ENCODE data around the gene CTXND1. TPM values are rescaled to one million over a fixed set of nuclear protein-coding genes. Genes with fewer than 3 reads are reported as not detected.
"Not testable (repeated sequence)": the region's sequence is repeated elsewhere in the genome, so short reads cannot be mapped to it uniquely, and the experiment has no call there.

The CTXND1 gene
- polyA plus RNA-seq (ENCODE audit: insufficient read length in 3 of 3): 10 to 100 TPM; 10.8 to 13.7 (median 13.4) TPM

DNA sequence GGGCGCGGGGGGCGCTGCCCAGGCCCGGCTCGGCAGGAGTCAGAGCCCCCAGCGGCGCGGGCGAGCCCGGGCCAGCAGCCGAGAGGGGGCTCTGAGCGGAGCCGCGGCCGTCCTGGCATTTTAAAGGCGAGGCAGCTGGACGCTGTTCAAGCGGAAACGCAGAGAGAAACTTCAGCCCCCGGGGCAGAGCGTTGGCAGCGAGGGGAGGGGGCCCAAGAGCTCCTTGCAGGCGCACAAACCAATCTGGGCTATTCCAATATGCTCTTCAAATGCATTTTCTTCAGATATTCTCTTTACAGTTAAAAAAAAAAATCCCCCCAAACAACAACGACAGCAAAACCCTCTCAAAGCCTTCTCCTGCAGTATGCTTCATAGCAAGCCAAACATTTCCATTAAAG lies at the start of gene CTXND1:
Gene CTXND1, minus strand, starts transcription at position 93 of the 398 bp plus-strand sequence. CDS start 50,264 bp downstream, outside the sequence.
- no peak for DNase-seq (ENCODE audit: low read depth in 3 of 3, low spot score in 2 of 3)

DNA sequence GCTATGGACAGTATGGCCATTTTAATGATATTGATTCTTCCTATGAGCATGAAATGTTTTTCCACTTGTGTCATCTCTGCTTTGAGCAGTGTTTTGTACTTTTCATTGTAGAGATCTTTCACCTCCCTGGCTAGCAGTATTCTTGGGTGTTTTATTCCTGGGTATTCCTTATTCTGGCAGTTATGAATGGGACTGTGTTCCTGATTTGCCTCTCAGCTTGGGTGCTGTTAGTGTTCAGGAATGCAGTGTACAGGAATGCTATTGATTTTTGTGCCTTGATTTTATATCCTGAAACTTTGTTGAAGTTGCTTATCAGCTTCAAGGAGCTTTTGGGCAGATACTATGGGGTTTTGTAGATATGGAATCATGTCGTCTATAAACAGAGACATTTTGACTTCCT lies 49.5 kb upstream of the CTXND1 start:
- no peak for DNase-seq (ENCODE audit: low read depth in 3 of 3, low spot score in 2 of 3)

DNA sequence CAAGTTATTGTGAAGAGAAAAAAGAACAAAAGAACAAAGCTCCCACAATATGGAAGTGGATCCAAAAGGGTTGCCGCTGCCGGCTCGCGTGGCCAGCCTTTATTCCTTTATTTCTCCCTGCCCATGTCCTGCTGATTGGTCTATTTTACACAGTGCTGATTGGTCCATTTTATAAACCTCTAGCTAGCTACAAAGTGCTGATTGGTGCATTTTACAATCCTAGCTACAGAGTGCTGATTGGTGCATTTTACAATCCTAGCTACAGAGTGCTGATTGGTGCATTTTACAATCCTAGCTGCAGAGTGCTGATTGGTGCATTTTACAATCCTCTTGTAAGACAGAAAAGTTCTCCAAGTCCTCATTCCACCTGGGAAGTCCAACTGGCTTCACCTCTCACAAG lies 43.8 kb upstream of the CTXND1 start:
- DNase-seq (ENCODE audit: low read depth in 3 of 3, low spot score in 2 of 3): not testable (repeated sequence)

DNA sequence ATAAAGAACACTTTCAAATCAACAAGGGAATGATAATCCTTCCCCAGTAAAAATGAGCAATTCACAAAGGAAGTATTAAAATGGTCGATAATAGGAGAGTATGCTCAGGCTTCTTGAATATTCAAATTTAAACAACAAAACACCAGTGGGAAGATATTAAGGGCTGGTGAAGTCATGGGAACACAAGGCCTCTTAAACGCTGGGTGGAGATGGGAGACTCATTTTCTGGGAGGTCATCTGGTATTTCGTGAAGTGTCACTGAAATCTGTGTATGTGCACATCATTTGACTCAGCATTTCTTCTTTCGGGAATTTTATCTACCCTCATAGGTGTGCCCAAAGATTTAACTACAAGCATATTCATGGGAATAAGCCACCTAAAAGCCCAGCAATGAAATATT lies 40.1 kb upstream of the CTXND1 start:
- no peak for DNase-seq (ENCODE audit: low read depth in 3 of 3, low spot score in 2 of 3)

DNA sequence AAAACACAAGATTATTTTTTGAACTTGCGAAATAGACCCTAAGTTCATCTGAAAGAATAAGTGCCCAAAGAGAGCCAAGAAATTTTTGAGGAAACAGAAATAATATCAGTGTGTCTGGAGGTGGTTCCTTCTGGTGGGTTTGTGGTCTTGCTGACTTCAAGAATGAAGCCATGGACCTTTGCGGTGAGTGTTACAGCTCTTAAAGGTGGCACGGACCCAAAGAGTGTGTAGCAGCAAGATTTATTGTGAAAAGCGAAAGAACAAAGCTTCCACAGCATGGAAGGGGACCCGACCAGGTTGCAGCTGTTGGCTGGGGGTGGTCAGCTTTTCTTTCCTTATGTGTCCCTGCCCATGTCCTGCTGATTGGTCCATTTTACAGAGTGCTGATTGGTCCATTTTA lies 38.9 kb upstream of the CTXND1 start:
- not testable (repeated sequence) for DNase-seq (ENCODE audit: low read depth in 3 of 3, low spot score in 2 of 3)

DNA sequence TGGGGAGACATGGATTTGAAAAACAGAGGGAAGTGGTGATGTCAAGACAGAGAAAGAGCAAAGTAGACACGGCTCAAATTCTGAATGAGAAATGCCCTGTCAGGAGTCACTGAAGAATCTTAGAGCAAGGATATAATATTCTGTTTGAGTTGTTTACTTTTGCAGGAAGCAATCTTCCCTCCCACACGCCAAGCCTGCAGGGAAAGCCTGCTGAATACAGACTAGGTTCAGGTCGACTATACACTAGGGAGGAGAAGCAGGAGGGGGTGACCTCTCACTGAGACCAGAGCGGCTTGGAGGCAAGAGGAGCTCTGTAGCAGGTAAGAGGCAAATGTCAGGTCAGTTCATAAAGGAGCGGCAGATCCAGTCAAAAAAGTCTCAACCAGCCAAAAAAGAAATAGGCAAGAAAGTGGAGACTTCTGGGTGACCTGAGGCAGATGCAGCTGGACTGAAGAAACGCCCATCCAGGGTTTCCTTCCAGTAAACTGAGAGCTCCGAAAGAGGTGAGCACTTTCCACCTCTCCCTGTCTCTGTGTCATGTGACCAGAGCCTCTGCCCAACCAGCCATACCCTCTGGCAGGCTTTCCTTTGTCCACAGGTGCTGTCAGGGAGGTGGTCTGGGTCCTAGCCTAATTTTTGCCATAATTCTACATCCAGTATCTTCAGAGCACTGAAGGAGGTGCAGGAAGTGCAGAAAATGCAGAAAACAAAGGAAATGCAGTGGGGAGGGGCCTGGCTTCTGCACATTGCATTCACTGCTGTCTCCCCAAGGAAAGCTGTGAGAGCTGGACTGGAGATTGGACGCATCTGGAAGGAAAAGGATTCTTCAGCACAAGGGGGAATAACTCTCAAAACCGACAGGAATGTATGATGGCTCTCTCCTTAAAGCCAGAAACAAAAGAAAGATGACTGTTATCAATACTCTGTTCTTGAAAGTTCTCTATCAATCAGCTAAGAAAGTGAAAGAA lies 37.8 kb upstream of the CTXND1 start:
- no peak for DNase-seq (ENCODE audit: low read depth in 3 of 3, low spot score in 2 of 3)

DNA sequence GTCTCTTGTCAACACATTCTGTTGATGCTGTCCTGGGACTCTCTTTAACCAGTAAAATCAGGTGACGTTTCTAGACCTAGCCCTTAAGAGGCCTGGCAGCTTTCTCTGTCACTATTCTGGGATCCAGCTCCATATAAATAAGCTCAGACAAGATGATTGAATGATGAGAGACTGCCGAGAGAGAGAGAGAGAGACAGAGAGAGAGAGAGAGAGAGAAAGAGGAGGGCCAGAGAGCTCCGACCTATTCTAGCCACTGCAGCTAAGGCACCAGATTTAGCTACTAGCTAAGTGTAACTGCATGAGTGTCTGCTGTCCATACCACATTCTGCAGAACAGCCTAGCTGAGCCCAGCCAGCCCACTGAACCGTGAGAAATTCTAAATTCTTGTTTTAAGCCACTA lies 36.1 kb upstream of the CTXND1 start:
- no peak for DNase-seq (ENCODE audit: low read depth in 3 of 3, low spot score in 2 of 3)

DNA sequence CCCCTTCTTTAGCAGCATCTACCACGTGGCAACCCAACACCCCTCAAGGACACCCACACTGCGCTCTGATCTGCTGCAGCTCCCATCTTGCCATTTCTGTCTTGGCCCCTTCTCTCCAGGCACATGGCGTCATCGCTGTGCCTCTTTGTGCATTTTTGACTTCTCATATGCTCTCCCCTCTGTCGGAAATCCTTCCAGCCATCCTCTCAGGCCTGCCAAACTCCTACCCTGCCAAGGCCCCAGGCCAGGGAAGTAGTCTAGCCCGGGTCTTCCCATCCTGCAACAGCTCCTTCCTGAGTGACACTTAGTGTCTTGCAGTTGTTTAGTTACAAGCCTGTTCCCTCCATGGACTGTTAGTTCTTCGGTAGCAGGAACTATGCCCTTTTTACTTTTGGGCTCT lies 34.0 kb upstream of the CTXND1 start:
- no peak for DNase-seq (ENCODE audit: low read depth in 3 of 3, low spot score in 2 of 3)

DNA sequence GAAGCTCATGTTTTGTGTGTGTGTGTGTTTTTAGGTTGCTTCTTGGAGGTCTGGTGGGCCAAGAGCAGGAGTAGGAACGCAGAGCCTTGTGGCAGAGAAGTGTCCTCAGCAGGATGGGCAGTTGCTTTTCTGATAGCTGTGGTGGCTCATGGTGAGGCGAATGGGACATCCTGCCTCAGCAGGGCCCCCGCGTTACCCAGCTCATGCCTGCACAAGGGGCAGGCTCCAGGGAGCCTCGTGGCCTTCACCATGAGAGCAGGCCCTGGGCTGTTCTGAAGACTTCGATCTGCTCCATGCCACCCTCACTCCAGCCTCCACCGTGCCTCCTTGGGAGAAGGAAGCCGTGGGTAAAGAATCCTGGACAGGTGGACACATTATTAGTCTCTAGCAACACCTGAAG lies 33.4 kb upstream of the CTXND1 start:
- DNase-seq (ENCODE audit: low read depth in 3 of 3, low spot score in 2 of 3): no peak

DNA sequence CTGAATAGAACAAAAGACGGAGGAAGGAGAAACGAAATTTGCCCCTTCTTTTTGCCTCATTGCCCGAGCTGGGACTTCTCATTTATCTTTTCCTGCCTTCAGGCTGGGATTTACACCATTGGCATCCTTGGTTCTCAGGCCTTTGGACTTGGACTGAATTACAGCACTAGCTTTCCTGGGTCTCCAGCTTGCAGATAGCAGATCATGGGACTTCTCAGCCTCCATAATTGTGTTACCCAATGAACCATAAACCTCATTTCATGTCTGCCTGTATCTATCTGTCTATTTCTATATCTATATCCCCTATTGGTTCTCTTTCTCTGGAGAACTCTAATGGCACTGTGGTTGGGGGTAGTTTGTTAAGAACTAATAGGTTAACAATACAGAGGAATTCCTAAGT lies 31.5 kb upstream of the CTXND1 start:
- DNase-seq (ENCODE audit: low read depth in 3 of 3, low spot score in 2 of 3): no peak

DNA sequence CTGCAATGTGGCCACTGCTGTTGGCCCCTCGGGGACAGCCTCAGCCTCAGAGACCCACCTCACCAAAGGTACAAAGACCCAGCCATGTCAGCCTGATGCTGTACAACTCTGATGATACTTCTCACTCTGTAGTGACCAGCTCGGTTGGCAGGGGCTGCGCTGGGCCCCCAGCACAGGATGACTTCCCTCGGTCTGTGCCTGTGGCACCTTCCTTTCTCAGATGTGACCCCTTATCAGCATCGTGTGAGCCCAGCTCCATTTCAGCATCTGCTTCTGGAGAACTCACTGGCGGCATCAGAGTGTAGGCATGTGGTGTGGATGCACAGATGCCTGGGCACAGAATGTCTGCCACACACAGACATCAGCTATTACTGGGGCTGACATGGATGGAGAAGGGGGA lies 25.1 kb upstream of the CTXND1 start:
- no peak for DNase-seq (ENCODE audit: low read depth in 3 of 3, low spot score in 2 of 3)

DNA sequence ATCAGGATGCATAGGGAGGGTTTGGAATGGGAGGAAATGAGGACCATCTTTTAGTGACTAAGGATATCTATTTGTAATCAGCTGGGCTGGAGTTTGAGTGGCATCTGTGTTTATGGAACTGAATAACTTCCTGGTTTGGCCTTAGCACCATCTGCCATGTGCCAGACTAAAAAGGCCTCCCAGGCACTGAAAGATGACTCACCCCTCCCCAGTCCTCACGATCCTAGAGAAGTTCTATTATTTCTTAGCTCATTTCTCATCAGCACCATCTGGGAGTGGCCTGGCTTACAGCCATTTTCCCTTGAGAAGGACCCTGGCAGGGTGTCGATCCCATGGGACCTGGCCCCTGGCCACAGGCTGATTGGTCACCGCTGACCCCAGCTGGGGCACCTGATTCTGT lies 23.9 kb upstream of the CTXND1 start:
- no peak for DNase-seq (ENCODE audit: low read depth in 3 of 3, low spot score in 2 of 3)

DNA sequence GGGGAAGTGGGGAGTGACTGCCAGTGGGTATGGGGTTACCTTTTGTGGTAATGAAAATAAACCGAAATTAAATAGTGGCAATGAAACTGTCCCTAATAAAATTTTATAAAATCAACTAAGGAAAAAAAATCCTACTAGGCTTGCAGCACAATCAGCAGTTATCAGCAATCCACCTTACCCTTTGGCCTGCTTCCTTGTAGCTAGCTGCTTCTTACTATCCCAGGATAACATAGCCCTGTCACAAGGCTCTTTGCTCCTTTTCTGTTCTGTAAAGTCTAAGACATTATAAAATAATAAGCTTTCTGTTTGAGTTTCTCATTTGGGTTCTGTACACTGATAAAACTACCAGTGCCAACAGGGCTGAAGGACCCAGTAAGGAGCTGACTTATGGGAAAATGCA lies 23.0 kb upstream of the CTXND1 start:
- DNase-seq (ENCODE audit: low read depth in 3 of 3, low spot score in 2 of 3): no peak

DNA sequence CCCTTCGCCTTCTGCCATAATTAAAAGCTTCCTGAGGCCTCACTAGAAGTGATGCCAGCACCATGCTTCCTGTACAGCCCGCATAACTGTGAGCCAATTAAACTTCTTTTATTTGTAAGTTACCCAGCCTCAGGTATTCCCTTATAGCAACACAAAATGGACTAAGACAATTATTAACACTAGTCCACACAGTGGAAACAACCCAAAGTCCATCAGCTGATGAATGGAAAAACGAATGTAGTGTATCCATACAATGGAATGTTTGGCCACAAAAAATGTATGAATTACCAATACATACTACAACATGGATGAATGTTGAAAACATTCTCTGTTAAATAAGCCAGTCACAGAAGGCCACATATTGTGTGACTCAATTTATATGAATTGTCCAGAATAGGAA lies 22.5 kb upstream of the CTXND1 start:
- DNase-seq (ENCODE audit: low read depth in 3 of 3, low spot score in 2 of 3): no peak

DNA sequence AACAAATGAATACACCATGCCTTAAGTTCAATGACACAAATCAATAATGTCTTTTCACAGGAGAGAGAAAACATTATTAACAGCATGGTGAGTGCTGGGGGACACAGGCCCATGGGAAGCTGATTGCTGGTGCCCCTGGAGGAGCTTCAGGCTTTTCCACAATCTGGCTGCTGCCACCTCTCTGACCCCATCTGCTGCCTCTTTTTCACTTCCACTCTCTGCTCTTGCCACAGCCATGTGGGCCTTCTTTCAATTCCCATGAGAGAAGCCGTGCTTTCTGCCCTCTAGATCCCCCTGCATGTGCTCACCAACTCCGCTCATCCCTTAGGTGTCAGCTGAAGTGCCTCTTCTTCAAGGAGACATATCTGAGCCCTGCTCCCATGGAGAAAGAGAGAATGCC lies 21.0 kb upstream of the CTXND1 start:
- no peak for DNase-seq (ENCODE audit: low read depth in 3 of 3, low spot score in 2 of 3)

DNA sequence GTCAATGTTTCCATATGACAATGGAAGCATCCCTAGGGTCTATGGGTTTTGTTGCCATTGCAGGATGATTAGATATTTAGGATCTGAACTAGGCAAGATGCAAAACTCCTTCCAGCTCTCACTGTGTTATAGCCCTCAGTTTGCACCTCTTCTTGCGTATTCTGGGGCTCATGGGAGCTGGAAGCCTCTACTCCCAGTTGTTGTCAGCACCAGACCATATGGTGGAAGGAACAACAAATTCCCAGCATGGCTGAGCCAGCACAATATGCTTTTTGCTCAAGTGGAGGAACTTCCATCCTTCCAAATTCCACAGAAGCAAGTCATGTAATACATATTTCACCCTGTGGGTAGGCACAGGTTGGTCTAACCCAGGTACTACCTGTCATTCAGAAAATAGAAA lies 18.5 kb upstream of the CTXND1 start:
- DNase-seq (ENCODE audit: low read depth in 3 of 3, low spot score in 2 of 3): no peak

DNA sequence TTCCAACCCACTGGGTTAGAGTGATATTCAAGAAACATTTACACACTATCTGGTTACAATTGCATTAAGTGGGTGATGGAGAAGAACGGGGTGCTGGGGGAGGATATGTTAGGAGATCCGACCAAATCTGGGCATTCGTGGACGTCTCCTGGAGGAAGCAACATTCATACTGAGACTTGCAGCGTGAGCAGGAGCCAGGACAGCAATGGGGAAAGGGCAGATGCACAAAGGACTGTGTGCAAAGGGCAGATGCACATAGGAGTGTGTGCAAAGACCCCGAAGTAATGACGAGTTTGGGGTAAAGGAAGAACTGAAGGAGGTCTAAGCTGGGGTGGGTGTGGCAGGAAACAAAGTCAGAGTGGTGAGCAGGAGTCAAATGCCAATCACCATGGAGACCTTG lies 16.1 kb upstream of the CTXND1 start:
- DNase-seq (ENCODE audit: low read depth in 3 of 3, low spot score in 2 of 3): no peak

DNA sequence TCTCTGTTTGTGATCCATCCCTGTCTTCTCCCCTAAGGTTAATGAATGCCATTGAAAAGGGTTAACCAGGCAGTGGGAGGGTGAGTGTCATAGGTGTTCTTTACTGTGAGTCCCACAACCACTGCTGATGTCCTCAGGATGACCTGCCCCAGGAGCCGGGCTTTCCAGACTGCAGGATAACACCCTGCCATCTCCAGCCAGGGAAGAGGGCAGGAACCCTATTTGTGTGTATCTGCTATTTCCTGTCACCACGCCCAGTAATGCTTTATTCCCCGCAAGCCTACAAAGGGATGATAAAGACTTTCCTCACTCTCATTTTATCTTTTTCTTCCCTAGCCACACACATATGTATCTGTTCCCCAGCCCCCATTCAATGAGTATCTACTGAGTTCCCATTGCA lies 15.6 kb upstream of the CTXND1 start:
- DNase-seq (ENCODE audit: low read depth in 3 of 3, low spot score in 2 of 3): no peak

DNA sequence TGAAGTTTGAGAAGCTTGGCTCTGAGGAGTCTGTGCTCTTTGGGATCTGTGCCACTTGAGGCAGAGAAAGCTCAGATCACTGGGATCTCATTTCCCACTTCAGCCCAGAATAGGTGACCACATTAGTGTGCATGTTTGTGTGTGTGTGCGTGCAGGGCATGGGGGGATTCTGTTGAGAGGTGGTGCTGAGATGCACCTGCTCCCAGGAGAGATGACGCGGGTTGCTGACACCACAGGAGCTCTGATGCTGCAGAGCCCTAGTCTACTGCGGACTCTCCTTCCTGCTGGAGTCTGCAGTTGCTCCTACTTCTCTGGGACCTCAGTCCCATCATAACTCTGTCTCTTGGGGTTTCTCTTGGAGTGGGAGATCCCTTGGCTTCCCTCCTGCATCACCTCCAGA lies 14.7 kb upstream of the CTXND1 start:
- no peak for DNase-seq (ENCODE audit: low read depth in 3 of 3, low spot score in 2 of 3)

DNA sequence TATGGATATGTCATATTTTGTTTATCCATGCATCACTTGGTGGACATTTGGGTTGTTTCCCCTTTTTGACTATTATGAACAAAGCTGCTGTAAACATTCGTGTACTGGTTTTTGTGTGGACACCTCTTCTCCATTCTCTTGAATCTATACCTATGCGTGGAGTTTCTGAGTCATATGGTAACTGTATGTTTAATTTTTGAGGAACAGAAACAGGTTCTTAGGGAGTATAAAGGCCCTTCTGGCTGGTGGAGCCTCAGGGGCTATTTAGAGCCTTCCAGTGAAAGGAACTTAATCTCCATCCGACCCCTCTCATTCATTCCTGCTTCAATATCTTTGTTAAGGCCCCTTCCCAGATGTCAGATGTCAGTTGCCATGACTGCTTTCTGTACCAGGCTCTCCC lies 14.1 kb upstream of the CTXND1 start:
- DNase-seq (ENCODE audit: low read depth in 3 of 3, low spot score in 2 of 3): no peak

DNA sequence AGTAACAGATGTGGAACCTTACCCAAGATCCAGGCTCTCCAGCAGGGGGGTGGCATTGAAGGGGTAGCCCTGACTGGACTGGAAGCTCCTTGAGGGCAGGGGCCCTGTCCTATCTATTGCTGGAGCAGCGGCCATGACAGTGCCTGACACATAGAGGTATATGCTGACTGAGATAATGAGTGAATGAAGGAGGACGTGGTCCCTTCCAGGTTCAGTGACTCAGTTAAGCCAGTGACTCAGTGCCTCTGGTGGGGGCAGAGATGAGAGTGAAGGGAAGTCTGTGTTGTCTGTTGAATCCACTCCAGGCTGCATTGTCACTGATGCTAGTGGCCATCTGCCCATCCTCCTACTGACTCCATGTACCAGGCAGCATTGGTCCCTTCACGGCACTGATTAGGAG lies 13.0 kb upstream of the CTXND1 start:
- no peak for DNase-seq (ENCODE audit: low read depth in 3 of 3, low spot score in 2 of 3)

DNA sequence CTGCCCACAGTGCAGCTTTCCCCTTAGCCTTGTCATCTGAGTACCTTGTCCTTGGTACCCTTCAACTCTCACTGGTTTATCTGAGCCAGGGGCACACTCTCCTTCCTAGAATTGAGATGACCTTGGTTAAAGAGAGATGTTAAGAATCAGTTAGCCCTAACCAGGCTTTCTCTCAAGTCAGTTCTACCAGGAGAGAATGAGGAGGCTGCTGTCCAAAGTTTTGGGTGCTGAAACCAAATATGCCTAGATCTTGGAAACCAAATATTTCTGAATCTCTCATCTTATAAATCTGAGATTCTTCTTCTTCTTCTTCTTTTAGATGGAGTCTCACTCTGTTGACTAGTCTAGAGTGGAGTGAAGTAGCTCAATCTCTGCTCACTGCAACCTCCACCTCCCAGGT lies 12.0 kb upstream of the CTXND1 start:
- no peak for DNase-seq (ENCODE audit: low read depth in 3 of 3, low spot score in 2 of 3)

DNA sequence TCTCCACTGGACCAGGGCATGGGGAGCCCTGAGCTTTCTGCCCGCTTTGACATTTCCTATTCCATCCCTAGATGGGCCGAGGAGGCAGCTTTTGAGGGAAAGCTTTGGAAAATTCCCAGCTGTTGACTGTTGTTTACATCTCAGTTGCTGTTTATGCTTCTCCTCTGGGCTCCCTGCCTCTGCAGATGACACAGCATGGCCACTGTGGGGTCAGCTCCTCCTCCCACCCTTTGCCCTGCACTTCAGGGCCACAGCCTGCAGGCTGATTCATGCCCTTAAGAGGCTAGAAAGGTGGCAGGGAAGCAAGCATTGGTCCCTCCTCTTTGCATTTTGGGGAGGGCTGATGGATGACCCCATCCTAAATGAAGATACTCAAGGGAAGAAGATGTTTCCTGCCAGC lies 8.5 kb upstream of the CTXND1 start:
- no peak for DNase-seq (ENCODE audit: low read depth in 3 of 3, low spot score in 2 of 3)

All from right renal cortex interstitium (tissue), 3 donors.